Measurements from ENCODE around the gene DOCK9. TPM values are rescaled to one million over a fixed set of nuclear protein-coding genes. Genes with fewer than 3 reads are reported as not detected.

DOCK9 gene
- total RNA-seq, 6 experiments from 2014 or later = 16.5 to 24.3 (median 18.1) TPM

DNA sequence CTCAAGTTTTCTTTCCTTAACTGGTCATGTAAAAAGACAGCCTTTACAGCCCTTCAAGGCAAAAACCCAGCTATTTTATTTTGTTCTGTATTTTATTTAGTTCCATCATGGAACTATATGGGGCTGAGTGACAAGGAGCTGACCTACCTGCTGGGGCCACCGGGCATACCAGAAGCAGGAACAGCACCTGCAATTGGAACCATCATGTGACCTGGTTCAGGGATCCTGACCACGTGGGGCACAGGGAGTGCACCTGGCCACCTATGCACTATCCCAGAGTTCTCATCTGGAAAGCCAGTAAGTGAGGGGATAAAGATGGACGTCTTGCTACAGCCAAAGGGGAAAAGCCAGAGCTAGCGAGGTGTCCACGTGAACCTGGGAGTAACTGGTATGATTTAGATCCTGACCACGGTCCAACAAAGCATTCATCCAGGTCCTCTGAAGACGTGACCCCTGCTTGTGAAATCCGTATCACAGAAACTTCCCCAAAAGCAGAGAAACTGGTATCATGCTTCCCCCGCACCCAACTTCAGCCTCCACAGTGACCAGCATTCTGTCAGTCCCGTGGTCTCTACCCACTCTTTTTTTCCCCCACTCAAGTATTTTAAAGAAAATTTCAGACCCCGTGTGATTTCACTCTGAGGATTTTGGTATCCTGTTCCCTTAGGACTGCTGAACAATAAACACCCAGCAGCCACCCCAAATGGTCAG is 184.9 kb downstream of the DOCK9 start:
- ATAC-seq (no peak), DNase-seq (no peak)
- Histone ChIP-seq H3K4me3 (no peak overlapping the region), H3K27me3 (no peaks in the 10 kb centered on the region), H3K9me3 (no peaks in the 10 kb centered on the region), H3K4me1 (no peaks in the 10 kb centered on the region), H3K27ac (no peak overlapping the region), H3K36me3 (peaks cover 0 to 3% (median 0%) of the 10 kb centered on the region in 4 donors)
- intact Hi-C loops (cut with DNase I) = no loop called here
- no peak for TF ChIP-seq POLR2A (IDR thresholded peaks at IDR 0.05)
- TF ChIP-seq, protein P1, sequence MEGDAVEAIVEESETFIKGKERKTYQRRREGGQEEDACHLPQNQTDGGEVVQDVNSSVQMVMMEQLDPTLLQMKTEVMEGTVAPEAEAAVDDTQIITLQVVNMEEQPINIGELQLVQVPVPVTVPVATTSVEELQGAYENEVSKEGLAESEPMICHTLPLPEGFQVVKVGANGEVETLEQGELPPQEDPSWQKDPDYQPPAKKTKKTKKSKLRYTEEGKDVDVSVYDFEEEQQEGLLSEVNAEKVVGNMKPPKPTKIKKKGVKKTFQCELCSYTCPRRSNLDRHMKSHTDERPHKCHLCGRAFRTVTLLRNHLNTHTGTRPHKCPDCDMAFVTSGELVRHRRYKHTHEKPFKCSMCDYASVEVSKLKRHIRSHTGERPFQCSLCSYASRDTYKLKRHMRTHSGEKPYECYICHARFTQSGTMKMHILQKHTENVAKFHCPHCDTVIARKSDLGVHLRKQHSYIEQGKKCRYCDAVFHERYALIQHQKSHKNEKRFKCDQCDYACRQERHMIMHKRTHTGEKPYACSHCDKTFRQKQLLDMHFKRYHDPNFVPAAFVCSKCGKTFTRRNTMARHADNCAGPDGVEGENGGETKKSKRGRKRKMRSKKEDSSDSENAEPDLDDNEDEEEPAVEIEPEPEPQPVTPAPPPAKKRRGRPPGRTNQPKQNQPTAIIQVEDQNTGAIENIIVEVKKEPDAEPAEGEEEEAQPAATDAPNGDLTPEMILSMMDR (IDR thresholded peaks at IDR 0.05) = no peak
- 85% methylated on average over 9 of the region's 11 CpGs for WGBS (ENCODE audit: insufficient coverage, low coverage, low lambda C conversion rate, missing lambda C conversion rate)

DNA sequence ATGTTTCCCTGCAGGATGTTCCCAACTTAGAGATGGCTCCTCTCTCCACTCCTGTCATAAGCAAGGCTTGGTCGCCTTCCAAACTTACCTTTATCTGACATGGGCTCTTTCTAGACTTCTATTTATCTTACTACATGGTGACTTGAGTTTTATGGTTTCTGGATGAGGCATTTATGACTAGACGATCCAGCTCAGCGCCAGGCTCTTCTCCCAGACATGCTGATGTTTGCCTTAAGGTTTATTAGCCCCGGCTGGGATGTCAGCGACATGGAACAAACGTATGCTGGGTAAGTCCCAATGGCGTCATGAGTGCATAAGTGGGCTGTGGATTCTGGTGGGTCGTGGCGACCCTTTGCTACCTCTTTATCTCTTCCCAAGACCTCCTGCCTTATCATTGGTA is 185.5 kb downstream of the DOCK9 start:
- H3K4me1 ChIP-seq = no peaks in the 10 kb centered on the region
- no peak for DNase-seq
- no peak for ATAC-seq
- H3K4me3 ChIP-seq = no peak overlapping the region
- TF ChIP-seq POLR2A (IDR thresholded peaks at IDR 0.05) = no peak
- intact Hi-C loops (cut with DNase I) = no loop called here
- peaks cover 0 to 3% (median 0%) of the 10 kb centered on the region in 4 donors for H3K36me3 ChIP-seq
- 90% methylated on average over 8 of the region's 9 CpGs for WGBS (ENCODE audit: insufficient coverage, low coverage, low lambda C conversion rate, missing lambda C conversion rate)
- H3K27me3 ChIP-seq = no peaks in the 10 kb centered on the region
- H3K9me3 ChIP-seq = no peaks in the 10 kb centered on the region
- H3K27ac ChIP-seq = no peak overlapping the region

DNA sequence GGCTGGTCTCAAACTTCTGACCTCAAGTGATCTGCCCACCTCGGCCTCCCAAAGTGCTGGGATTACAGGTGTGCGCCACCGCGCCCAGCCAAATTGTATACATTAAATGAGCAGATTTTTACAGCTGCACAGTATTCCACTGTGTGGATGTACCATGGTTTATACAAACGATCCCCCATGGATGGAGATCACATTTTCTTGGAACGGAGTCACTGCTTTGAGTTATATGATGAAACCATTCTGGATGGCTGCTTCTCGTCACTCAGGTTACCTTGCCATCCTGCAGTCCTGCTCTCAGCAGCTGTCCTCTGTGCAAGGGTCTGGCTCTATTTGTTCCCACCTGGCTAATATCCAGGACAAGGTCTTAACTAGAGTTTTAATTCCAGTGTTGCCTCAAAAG is 186.3 kb downstream of the DOCK9 start:
- Histone ChIP-seq H3K36me3 (peaks cover 0 to 3% (median 0%) of the 10 kb centered on the region in 4 donors), H3K27ac (no peak overlapping the region), H3K9me3 (no peaks in the 10 kb centered on the region), H3K27me3 (no peaks in the 10 kb centered on the region), H3K4me3 (no peak overlapping the region), H3K4me1 (peaks cover 0 to 2% (median 0%) of the 10 kb centered on the region in 4 donors)
- intact Hi-C loops (cut with DNase I) = no loop called here
- 82% methylated on average over 4 of the region's 7 CpGs for WGBS (ENCODE audit: insufficient coverage, low coverage, low lambda C conversion rate, missing lambda C conversion rate)
- TF ChIP-seq POLR2A (IDR thresholded peaks at IDR 0.05) = no peak
- TF ChIP-seq, protein P1 (IDR thresholded peaks at IDR 0.05) = no peak
- DNase-seq = no peak
- ATAC-seq = no peak

DNA sequence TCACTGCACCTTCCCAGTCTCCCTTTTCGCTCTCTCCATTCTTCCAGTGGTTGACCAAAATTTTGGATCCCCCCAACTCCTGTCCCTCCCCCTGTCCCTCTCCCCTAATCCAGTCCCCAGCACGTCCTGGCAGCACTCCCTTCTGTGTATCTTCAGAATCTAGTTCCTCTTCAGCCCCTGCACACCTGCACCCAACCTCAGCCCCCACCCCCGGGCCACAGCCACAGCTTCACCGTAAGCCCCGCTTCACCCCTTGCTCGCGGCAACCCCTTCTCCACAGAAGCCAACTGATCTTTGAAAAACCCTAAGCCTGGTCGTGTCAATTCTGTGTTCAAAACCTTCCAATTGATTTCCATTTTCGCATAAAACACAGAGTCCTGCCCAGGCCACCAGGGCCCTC is 189.9 kb downstream of the DOCK9 start:
- no peak for DNase-seq
- 79% methylated on average over 8 of the region's 9 CpGs for WGBS (ENCODE audit: insufficient coverage, low coverage, low lambda C conversion rate, missing lambda C conversion rate)
- H3K9me3 ChIP-seq = no peaks in the 10 kb centered on the region
- no peaks in the 10 kb centered on the region for H3K36me3 ChIP-seq
- no peak for ATAC-seq
- TF ChIP-seq, protein P1 (IDR thresholded peaks at IDR 0.05) = no peak
- TF ChIP-seq POLR2A (IDR thresholded peaks at IDR 0.05) = no peak
- H3K4me3 ChIP-seq = no peak overlapping the region
- H3K4me1 ChIP-seq = peaks cover 0 to 13% (median 6%) of the 10 kb centered on the region in 4 donors
- H3K27ac ChIP-seq = no peak overlapping the region
- intact Hi-C loops (cut with DNase I) = no loop called here
- no peaks in the 10 kb centered on the region for H3K27me3 ChIP-seq

DNA sequence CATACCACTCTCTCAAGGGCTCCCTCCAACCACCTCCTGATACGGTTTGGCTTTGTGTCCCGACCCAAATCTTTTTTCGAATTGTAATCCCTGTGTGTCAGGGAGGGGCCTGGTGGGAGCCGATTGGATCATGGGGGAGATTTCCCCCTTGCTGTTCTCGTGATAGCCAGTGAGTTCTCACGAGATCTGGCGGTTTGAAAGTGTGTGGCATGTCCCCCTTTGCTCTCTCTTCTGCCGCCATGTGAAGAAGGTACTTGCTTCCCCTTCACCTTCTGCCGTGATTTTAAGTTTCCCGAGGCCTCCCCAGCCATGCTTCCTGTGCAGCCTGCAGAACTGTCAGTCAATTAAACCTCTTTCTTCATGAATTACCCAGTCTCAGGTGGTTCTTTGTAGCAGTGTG is 190.7 kb downstream of the DOCK9 start:
- no peak for ATAC-seq
- no peaks in the 10 kb centered on the region for H3K27me3 ChIP-seq
- DNase-seq = no peak
- H3K36me3 ChIP-seq = no peaks in the 10 kb centered on the region
- TF ChIP-seq, protein P1 (IDR thresholded peaks at IDR 0.05) = no peak
- no peak for TF ChIP-seq POLR2A (IDR thresholded peaks at IDR 0.05)
- 92% methylated on average over 6 of the region's 10 CpGs for WGBS (ENCODE audit: insufficient coverage, low coverage, low lambda C conversion rate, missing lambda C conversion rate)
- intact Hi-C loops (cut with DNase I) = no loop called here
- no peaks in the 10 kb centered on the region for H3K9me3 ChIP-seq
- no peak overlapping the region for H3K4me3 ChIP-seq
- H3K4me1 ChIP-seq = peaks cover 0 to 13% (median 6%) of the 10 kb centered on the region in 4 donors
- no peak overlapping the region for H3K27ac ChIP-seq

Data from right lobe of liver (tissue), 6 donors.